D721Med (cell line): Measurements from ENCODE around the gene HDHD2.

Source experiments
- DNase-seq: peaks from one replicate; pipeline ENCODE4 v3.0.0; 2011; ENCODE audit warnings: low spot score; ENCODE audit not compliant: insufficient read length
- FAIRE-seq: peaks from 2 replicates; lab custom pipeline; 2011; peaks lifted over from hg19 to GRCh38; lab: Jason Lieb, UNC
- CTCF ChIP-seq: IDR thresholded peaks from 2 replicates; pipeline ENCODE4 v1.5.1; 2012; ENCODE audit warnings: mild to moderate bottlenecking, control low read depth; ENCODE audit not compliant: insufficient read depth; ENCODE audit errors: missing control alignments

Gene HDHD2

GRCh38 chr18:47175898-47176575 lies 25.7 kb upstream of the HDHD2 start, which contains the start of gene IER3IP1:
Gene IER3IP1 (minus strand): TSS chr18:47176364. CDS start chr18:47176277, 87 bp downstream.
- no peak for TF ChIP-seq CTCF
- DNase-seq (peak; percentile 93), FAIRE-seq (no peak)

GRCh38 chr18:47175283-47175897 lies 25.1 kb upstream of the HDHD2 start:
- FAIRE-seq (no peak), DNase-seq (no peak)
- TF ChIP-seq CTCF, result no peak

- no peak for DNase-seq
- no peak for FAIRE-seq
- no peak for TF ChIP-seq CTCF
Measured at GRCh38 chr18:47174545-47175116, 24.3 kb upstream of the HDHD2 start.

- no peak for DNase-seq
- TF ChIP-seq CTCF, result no peak
- peak; percentile 29 for FAIRE-seq
Measured at GRCh38 chr18:47172476-47172875, 22.2 kb upstream of the HDHD2 start.

GRCh38 chr18:47168913-47169312 lies 18.6 kb upstream of the HDHD2 start:
- peak; percentile 32 for FAIRE-seq

GRCh38 chr18:47168509-47168908 lies 18.2 kb upstream of the HDHD2 start:
- FAIRE-seq, result no peak
- DNase-seq, result no peak

More at GRCh38 chr18:47168913-47169312, 18.6 kb upstream of the HDHD2 start:
- no peak for TF ChIP-seq CTCF
- no peak for DNase-seq

More at GRCh38 chr18:47168509-47168908, 18.2 kb upstream of the HDHD2 start:
- no peak for TF ChIP-seq CTCF
